K562 (cell line): Measurements from ENCODE around the gene DHPS. TPM values are rescaled to one million over a fixed set of nuclear protein-coding genes. Genes with fewer than 3 reads are reported as not detected.

Source experiments
- ADNP ChIP-seq: fragments of 200-800 bp; sonication (Bioruptor generic); IDR thresholded peaks from 2 replicates; pipeline ENCODE4 v1.6.1; 2016; ENCODE audit warnings: missing genetic modification characterization, missing compliant biosample characterization
- BRF1 ChIP-seq: IDR thresholded peaks from 3 replicates; pipeline ENCODE4 v1.6.1; 2011; ENCODE audit warnings: borderline replicate concordance, mild to moderate bottlenecking; ENCODE audit not compliant: insufficient read length; ENCODE audit errors: extremely low read depth
- CC2D1A ChIP-seq: fragments of 450-650 bp; IDR thresholded peaks from 2 replicates; pipeline ENCODE4 v1.6.1; 2017; ENCODE audit warnings: mild to moderate bottlenecking
- CHD4 ChIP-seq: fragments of 200-600 bp; sonication (generic); IDR thresholded peaks from 3 replicates; pipeline ENCODE4 v1.6.1; 2012; ENCODE audit warnings: low read depth, mild to moderate bottlenecking, mixed read lengths, low read length, inconsistent platforms; ENCODE audit not compliant: insufficient read depth, insufficient replicate concordance, poor library complexity, severe bottlenecking
- DACH1 ChIP-seq: fragments of 450-650 bp; IDR thresholded peaks from 2 replicates; pipeline ENCODE4 v1.6.1; 2018; ENCODE audit not compliant: partially characterized antibody
- FOXM1 ChIP-seq, 2 experiments: fragments of 450-650 bp in 1 of 2; sonication (generic) in 1 of 2; formaldehyde crosslinking in 1 of 2; IDR thresholded peaks; 2 replicates each; pipeline versions ENCODE4 v1.6.1 to v1.9.0; 2017 to 2022; ENCODE audit warnings: low read depth in 2 of 2, mild to moderate bottlenecking in 2 of 2, missing genetic modification reagents in 1 of 2, moderate library complexity in 1 of 2
- FUS ChIP-seq: fragments of 200-400 bp; formaldehyde crosslinking; optimal IDR thresholded peaks from 2 replicates; pipeline ENCODE3; 2017; ENCODE audit warnings: low read depth, low read length
- MCM3 ChIP-seq: fragments of 450-650 bp; IDR thresholded peaks from 2 replicates; pipeline ENCODE4 v1.6.1; 2016
- NR1H2 ChIP-seq: sonication (generic); formaldehyde crosslinking; IDR thresholded peaks from 2 replicates; pipeline ENCODE4 v1.4.0; 2020; ENCODE audit warnings: mild to moderate bottlenecking, missing genetic modification reagents
- NRF1 ChIP-seq, 2 experiments: fragments of 450-650 bp; IDR thresholded peaks in 1 of 2; conservative IDR thresholded peaks in 1 of 2; 2 replicates each; pipeline ENCODE4 v1.6.1; 2014; ENCODE audit warnings: mild to moderate bottlenecking in 2 of 2
- RFX7 ChIP-seq: fragments of 250-450 bp; sonication (Bioruptor Pico); IDR thresholded peaks from 2 replicates; pipeline ENCODE4 v1.5.1; 2021; ENCODE audit warnings: mild to moderate bottlenecking
- SIN3A ChIP-seq, 2 experiments: fragments of 150-350 bp in 1 of 2; IDR thresholded peaks; 2 replicates each; pipeline ENCODE4 v1.6.1; 2011 to 2016; ENCODE audit warnings: borderline replicate concordance in 2 of 2, low read depth in 2 of 2, low read length in 2 of 2, mild to moderate bottlenecking in 2 of 2, moderate library complexity in 2 of 2; ENCODE audit not compliant: control insufficient read depth in 1 of 2
- SREBF2 ChIP-seq: sonication (generic); formaldehyde crosslinking; IDR thresholded peaks from 2 replicates; pipeline ENCODE4 v1.4.0; 2020; ENCODE audit warnings: mild to moderate bottlenecking, missing genetic modification reagents
- TRIM24 ChIP-seq, 2 experiments: fragments of 450-650 bp; IDR thresholded peaks; 2 replicates each; pipeline ENCODE4 v1.6.1; 2016
- ZBTB17 ChIP-seq: fragments of 450-650 bp; formaldehyde crosslinking; IDR thresholded peaks from 2 replicates; pipeline ENCODE4 v1.4.0; 2020; ENCODE audit warnings: mild to moderate bottlenecking
- ZNF121 ChIP-seq: sonication (generic); formaldehyde crosslinking; conservative IDR thresholded peaks from 2 replicates; pipeline ENCODE4 v1.8.0; 2022; ENCODE audit warnings: missing genetic modification reagents
- ZNF239 ChIP-seq: fragments of 250-450 bp; sonication (Bioruptor Pico); IDR thresholded peaks from 2 replicates; pipeline ENCODE4 v1.4.0; 2020; ENCODE audit warnings: mild to moderate bottlenecking
- ZNF274 ChIP-seq: IDR thresholded peaks from 2 replicates; pipeline ENCODE4 v1.6.1; 2011; ENCODE audit warnings: low read depth, mild to moderate bottlenecking, low read length, moderate library complexity, borderline replicate concordance
- ZNF316 ChIP-seq: fragments of 450-650 bp; IDR thresholded peaks from 2 replicates; pipeline ENCODE4 v1.6.1; 2016
- ZNF696 ChIP-seq: fragments of 250-450 bp; sonication (Bioruptor Pico); conservative IDR thresholded peaks from 2 replicates; pipeline ENCODE4 v1.4.0; 2020; ENCODE audit warnings: mild to moderate bottlenecking, moderate library complexity
- polyA plus RNA-seq, 8 experiments: library from polyadenylated mRNA; depleted of rRNA in 4 of 8; stranded (reverse) in 5 of 8; unstranded in 3 of 8; fragments of >200 nt; fragmentation: Nextera tagmentation in 2 of 8; fragmentation: Illumina TruSeq in 1 of 8; extraction: Ambion mirVana in 2 of 8; extraction: Trizol in 1 of 8; gene quantifications; 2 replicates each; pipeline versions ENCODE4 v1.2.1 to v1.2.3, GENCODE V29; 2011 to 2014; ENCODE audit warnings: inconsistent platforms in 1 of 8, missing spikeins in 1 of 8
- total RNA-seq, 7 experiments: library from RNA; depleted of rRNA in 6 of 7; stranded (reverse); fragments of >200 nt in 6 of 7; fragmentation: Illumina TruSeq in 2 of 7; extraction: Trizol in 2 of 7; gene quantifications; 2 replicates each; pipeline versions ENCODE4 v1.2.1 to v1.2.3, GENCODE V29; 2011 to 2021; ENCODE audit warnings: low replicate concordance in 1 of 7
- TF ChIP-seq, protein P1 (sequence below): IDR thresholded peaks from 2 replicates; pipeline ENCODE4 v1.6.1; 2012; ENCODE audit warnings: low read depth, low read length, improper control_type of control experiment, borderline replicate concordance
- TF ChIP-seq, protein P2 (sequence below): fragments of 450-650 bp; IDR thresholded peaks from 2 replicates; pipeline ENCODE4 v1.6.1; 2017; ENCODE audit warnings: antibody characterized with exemption, mild to moderate bottlenecking

Gene DHPS
- total and polyA plus RNA-seq, 9 of the 15 experiments (the other 6 are each of a cell fraction or from before 2014, with no cell fraction given), result 47.1 to 110 (median 79.9) TPM

DNA sequence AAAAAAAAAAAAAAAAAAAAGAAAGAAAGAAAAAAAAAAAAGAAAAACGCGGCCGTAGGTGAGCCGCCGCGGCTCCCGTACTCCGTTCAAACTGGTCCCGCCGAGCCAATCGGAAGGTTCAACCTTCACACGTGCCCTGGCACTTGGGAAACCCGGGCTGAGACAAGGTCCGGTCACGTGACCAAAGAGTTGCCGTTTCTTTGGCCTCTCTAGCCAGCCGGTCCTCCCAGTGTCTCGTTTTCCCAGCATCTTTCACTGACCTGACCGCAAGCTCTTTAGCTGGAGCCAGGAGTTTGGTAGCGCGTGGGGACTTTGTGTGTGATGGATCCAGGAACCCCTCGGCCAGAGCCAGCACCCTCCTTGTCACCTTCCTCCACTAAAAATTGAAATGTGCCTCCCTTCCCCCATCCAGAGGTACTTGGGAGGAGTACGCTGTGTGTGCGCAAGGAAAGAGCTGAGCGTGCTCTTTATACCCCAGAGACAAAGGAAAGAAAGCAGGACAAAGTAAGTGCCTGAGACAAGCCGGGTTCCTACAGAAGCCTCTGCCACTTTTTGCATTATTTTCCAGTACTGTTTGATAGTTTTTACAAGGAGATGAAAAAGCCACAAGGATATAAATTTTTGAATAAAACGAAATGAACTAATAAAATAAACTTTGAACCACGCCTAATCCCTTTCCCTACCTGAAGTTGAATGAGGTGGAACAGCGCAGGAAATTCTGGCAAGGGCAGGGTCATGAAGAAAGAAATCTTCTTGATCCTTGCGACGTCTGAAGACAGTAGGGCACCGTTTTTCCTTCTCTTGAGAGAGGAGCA, 41.1 kb upstream of the DHPS start (continued):
- TF ChIP-seq, protein P1, sequence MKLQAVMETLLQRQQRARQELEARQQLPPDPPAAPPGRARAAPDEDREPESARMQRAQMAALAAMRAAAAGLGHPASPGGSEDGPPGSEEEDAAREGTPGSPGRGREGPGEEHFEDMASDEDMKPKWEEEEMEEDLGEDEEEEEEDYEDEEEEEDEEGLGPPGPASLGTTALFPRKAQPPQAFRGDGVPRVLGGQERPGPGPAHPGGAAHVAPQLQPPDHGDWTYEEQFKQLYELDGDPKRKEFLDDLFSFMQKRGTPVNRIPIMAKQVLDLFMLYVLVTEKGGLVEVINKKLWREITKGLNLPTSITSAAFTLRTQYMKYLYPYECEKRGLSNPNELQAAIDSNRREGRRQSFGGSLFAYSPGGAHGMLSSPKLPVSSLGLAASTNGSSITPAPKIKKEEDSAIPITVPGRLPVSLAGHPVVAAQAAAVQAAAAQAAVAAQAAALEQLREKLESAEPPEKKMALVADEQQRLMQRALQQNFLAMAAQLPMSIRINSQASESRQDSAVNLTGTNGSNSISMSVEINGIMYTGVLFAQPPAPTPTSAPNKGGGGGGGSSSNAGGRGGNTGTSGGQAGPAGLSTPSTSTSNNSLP, result no peak
- TF ChIP-seq ZBTB17 (CRISPR knock-in tag) (no peak), ZNF239 (no peak), DACH1 (no peak), FUS (no peak), ZNF316 (peak; percentile 81), TRIM24 (IDR thresholded peaks at IDR 0.05) (peak in 1 of 2 experiments; percentile 12; a peak in 1 of 4 replicates), ZNF274 (no peak), CHD4 (no peak), RFX7 (no peak), BRF1 (no peak), NR1H2 (CRISPR knock-in tag) (no peak), NRF1 (conservative IDR thresholded peaks at IDR 0.05 in 1 of 2, IDR thresholded peaks at IDR 0.05 in 1 of 2) (peak; percentile 69 to 73), SIN3A (IDR thresholded peaks at IDR 0.05; ENCODE audit: borderline replicate concordance in 2 of 2, control insufficient read depth in 1 of 2, low read depth in 2 of 2, low read length in 2 of 2) (peak; percentile 48 to 58; a peak in 2 of 4 replicates), ZNF696 (CRISPR knock-in tag) (no peak), MCM3 (no peak), ADNP (tag) (no peak), SREBF2 (CRISPR knock-in tag) (no peak), CC2D1A (peak; percentile 81), ZNF121 (no peak), FOXM1 (IDR thresholded peaks at IDR 0.05; ENCODE audit: low read depth) (peak; percentile 81), FOXM1 (CRISPR knock-in tag; IDR thresholded peaks at IDR 0.05; ENCODE audit: low read depth) (no peak)
- TF ChIP-seq, protein P2, sequence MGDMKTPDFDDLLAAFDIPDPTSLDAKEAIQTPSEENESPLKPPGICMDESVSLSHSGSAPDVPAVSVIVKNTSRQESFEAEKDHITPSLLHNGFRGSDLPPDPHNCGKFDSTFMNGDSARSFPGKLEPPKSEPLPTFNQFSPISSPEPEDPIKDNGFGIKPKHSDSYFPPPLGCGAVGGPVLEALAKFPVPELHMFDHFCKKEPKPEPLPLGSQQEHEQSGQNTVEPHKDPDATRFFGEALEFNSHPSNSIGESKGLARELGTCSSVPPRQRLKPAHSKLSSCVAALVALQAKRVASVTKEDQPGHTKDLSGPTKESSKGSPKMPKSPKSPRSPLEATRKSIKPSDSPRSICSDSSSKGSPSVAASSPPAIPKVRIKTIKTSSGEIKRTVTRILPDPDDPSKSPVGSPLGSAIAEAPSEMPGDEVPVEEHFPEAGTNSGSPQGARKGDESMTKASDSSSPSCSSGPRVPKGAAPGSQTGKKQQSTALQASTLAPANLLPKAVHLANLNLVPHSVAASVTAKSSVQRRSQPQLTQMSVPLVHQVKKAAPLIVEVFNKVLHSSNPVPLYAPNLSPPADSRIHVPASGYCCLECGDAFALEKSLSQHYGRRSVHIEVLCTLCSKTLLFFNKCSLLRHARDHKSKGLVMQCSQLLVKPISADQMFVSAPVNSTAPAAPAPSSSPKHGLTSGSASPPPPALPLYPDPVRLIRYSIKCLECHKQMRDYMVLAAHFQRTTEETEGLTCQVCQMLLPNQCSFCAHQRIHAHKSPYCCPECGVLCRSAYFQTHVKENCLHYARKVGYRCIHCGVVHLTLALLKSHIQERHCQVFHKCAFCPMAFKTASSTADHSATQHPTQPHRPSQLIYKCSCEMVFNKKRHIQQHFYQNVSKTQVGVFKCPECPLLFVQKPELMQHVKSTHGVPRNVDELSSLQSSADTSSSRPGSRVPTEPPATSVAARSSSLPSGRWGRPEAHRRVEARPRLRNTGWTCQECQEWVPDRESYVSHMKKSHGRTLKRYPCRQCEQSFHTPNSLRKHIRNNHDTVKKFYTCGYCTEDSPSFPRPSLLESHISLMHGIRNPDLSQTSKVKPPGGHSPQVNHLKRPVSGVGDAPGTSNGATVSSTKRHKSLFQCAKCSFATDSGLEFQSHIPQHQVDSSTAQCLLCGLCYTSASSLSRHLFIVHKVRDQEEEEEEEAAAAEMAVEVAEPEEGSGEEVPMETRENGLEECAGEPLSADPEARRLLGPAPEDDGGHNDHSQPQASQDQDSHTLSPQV, result 0 out of 2 replicates have a peak, but pooled peaks have one; percentile 7
